ENCODE data around the gene RASGEF1B.

DNA sequence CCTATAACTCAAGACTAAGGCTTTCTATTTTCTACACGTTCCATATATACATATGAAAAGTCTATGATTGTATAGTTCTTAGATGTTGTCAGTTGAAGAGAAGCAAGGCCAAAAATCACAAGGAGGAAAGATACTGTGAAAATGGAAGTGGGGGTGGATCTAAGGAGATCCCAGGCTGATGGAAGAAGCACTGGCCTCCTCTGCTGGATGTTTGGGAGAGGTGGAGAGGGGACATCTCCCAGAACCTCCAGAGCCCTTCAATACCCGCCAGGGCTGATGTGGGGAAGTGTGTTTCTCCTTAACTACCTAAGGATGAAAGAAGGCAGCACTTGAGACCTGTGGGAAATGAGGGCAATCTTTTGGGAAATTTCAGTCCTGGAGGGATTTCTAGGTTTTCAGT lies 67.4 kb downstream of the RASGEF1B start:
- TF ChIP-seq, protein P1, sequence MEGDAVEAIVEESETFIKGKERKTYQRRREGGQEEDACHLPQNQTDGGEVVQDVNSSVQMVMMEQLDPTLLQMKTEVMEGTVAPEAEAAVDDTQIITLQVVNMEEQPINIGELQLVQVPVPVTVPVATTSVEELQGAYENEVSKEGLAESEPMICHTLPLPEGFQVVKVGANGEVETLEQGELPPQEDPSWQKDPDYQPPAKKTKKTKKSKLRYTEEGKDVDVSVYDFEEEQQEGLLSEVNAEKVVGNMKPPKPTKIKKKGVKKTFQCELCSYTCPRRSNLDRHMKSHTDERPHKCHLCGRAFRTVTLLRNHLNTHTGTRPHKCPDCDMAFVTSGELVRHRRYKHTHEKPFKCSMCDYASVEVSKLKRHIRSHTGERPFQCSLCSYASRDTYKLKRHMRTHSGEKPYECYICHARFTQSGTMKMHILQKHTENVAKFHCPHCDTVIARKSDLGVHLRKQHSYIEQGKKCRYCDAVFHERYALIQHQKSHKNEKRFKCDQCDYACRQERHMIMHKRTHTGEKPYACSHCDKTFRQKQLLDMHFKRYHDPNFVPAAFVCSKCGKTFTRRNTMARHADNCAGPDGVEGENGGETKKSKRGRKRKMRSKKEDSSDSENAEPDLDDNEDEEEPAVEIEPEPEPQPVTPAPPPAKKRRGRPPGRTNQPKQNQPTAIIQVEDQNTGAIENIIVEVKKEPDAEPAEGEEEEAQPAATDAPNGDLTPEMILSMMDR (IDR thresholded peaks at IDR 0.05), result no peak
- no peak for TF ChIP-seq POLR2A (IDR thresholded peaks at IDR 0.05)

Measured in thyroid gland (tissue), 4 donors.